HPDE6-E6E7 (cell line): ENCODE measurements around the gene C9.
A peak's percentile ranks its signal among the peaks of the same experiment; 100 is the strongest.
"Not testable (repeated sequence)": the region's sequence is repeated elsewhere in the genome, so short reads cannot be mapped to it uniquely, and the experiment has no call there.

Experiments used
- DNase-seq: peaks from one replicate; pipeline ENCODE4 v3.0.0; 2011; ENCODE audit warnings: missing footprints; ENCODE audit errors: extremely low spot score

The C9 gene

DNA sequence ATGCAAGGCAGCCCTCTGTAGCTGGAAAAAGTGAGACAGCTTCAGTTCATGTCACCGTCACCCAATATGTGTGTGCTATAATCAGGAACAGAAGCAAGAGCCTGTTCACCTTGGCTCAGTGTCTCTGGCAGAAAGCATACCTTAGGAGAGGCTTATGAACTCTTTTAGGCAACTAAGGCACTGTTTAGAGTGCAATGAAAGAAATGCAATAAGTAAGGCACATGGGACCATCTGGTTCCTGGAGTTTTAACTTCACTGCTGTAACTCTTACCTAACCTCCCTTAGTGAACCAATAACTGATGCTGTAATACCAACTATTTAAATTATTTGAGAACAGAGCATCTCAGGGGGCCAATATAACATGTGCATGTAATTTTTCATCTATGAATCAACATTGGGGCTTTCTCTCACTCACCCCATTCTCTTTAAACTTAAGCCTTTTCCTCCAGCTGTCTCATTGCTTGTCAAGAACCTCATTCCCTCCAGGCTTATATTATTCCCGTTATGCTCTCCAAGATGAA lies 32.4 kb downstream of the C9 start:
- no peak for DNase-seq

DNA sequence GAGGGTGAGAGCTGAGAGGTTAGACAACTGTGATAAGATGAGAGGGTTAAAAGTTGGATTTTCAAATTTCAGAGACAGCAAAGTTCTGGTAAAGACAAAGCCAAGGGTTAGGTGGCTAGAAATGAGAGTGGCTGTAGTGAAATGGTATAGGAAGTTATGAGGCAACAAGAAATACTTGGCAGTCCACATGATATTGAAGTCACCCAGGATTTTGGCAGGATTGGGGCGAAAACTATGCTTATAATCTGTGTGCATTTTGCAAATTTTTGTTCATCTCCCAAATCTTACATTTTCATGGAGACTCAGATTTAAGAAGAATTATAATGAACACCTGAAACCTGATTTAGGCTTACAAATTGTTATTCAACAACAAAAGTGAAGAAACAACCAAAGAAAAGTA lies 35.6 kb downstream of the C9 start:
- DNase-seq: no peak

DNA sequence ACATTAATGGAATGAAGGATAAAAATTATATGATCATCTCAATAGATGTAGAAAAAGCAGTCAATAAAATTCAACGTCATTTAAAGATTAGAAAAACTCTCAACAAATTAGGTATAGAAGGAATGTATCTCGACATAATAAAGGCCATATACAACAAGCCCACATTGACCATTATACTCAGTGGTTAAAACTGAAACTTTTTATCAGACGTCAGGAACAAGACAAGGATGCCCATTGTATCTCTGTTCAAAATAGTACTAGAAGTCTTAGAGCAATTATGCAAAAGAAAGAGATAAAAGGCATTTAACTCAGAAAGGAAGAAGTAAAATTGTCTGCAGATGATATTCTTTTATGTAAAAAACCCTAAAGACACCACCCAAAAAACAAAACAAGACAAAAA lies 40.8 kb downstream of the C9 start:
- DNase-seq: no peak

DNA sequence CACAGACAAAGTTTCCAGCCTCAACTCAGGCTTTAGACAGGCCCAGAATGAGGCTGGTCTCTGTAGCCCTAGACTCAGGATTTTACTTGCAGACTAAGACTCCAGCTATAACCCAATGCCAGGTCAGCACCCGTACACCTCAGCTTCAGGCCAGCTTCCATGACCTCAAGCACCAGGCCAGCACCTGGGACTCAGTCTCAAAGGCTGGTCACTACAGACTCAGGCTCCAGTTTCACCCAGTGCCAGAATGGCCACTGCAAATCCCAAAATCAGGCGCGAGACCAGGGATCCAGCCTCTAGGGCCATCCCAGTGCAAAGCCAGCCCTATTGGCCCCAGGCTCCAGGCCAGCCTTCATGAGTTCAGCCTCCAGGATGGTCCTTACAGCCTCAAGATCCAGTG lies 44.9 kb downstream of the C9 start:
- no peak for DNase-seq

DNA sequence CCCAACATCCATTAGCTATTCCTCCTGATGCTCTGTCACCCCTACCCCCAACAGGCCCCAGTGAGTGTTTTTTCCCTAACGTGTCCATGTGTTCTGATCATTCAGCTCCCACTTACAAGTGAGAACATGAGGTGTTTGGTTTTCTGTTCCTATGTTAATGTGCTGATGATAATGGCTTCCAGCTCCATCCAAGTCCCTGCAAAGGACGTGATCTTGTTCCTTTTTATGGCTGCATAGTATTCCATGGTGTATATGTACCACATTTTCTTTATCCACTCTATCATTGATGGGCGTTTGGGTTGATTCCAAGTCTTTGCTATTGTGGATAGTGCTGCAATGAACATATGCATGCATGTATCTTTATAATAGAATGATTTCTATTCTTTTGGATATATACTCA lies 47.8 kb downstream of the C9 start:
- DNase-seq: not testable (repeated sequence)

DNA sequence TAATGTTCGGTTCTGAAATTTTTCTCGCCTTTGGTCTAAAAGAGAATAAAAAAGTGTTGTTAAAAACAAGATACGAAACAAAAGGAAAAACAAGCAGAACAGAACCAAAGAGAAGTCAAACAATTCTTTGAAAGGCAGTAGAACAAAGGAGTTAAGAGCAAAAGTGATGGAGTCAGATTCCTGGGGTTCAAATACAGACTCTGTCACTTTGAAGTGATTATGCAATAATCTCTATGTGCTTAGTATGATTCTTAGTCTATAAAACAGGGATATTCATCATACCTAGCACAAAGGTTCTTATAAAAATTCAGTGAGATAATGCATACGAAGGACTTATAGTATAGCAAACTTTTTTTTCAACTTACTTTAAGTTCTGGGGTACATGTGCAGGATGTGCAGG lies 48.3 kb downstream of the C9 start:
- no peak for DNase-seq

DNA sequence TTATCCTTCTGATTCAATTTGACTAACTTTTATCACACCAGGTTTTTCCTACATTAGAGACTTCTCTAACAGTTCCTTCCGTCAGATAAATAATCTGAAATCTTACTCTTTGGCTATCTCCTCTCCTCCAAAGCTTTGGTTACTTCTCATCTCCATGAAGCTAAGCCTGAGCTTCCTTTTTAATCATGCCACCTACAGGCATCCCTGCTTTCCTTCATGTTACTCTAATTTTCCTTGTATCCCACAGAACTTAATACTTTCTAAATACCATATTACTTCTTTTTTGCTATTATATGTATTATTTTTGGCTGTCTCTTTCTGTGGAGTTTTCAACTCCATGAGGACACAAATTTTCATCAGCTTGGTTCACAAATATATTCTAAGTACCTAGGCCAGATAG lies 49.7 kb downstream of the C9 start:
- DNase-seq: no peak

DNA sequence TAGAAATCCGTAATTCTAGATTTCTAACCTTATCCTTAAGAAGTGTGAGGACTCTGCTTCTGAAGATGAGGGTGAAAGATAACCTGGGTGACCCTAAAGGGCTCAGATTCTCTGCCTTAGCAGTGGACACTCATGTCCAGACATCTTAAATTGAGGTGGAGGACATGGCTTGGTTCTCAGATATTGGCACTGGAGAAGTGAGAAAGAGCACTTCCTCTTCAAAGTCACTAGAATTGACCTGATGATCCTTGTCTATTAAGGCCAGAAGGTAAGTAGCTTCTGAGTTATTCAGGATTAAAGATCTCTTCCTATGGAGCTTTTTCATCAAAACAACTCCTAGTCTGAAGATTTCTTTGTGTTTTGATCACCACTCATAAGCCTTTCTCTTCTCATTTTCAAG lies 54.8 kb downstream of the C9 start:
- no peak for DNase-seq

DNA sequence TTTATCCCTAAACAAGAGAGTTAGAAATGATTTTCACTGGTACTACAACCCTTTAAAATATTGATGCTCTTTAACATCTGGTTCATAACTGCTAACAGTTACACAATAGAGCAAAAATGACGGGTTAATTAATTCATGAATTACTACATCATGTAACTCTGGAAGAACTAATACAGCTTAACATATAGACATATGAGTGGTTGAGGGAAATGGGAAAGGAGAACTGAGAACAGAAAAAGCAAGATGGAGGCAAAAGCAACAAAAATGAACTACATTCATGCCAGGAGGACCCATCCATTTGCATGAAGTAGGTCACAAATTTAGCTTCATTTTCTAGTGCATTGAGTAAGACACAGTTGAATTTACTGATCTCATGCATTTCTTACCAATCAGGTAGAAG lies 61.8 kb downstream of the C9 start:
- no peak for DNase-seq

DNA sequence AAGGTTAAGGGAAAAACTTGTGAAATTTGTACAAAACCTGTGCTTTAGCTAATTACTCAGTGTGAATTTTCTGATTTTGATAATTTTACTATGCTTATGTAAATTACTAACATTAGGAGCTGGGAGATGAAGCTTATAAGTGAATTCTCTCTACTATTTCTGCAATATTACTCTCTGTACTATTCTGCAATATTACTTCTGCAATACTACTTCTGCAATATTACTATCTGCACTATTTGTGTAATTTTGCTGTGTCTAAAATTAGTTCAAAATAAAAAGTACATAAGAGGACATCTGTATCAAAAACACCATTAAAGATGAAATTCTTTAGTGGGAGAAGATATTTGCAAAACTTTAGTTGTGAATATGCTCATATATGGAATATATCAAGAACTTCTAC lies 62.9 kb downstream of the C9 start:
- DNase-seq: no peak

DNA sequence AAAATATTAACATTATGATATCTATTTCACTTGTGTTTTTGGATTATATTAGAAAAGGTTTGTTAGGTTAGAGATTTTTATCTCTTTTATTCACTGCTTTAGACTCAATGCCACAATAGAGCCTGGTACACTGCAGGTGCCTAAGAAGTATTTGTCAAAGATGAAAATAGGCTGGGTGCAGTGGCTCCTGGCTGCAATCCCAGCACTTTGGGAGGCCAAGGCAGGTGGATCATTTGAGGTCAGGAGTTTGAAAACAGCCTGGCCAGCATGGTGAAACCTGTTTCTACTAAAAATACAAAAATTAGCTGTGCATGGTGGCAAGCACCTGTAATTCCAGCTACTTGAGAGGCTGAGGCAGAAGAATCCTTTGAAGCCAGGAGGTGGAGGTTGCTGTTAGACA lies 64.3 kb downstream of the C9 start:
- no peak for DNase-seq

DNA sequence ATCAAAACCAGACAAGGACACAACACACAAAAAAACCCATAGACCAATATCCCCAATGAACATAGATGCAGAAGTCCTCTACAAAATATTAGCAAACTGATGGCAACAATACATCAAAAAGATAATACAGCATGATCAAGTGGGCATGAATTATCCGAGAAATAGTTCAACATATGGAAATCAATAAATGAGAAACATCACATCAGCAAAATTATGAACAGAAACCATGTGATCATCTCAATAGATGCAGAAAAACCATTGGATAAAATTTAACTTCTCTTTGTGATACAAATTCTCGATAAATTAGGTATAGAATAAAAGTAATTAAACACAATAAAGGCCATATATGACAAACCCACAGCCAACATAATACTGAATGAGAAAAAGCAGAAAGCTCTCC lies 69.6 kb downstream of the C9 start:
- no peak for DNase-seq

DNA sequence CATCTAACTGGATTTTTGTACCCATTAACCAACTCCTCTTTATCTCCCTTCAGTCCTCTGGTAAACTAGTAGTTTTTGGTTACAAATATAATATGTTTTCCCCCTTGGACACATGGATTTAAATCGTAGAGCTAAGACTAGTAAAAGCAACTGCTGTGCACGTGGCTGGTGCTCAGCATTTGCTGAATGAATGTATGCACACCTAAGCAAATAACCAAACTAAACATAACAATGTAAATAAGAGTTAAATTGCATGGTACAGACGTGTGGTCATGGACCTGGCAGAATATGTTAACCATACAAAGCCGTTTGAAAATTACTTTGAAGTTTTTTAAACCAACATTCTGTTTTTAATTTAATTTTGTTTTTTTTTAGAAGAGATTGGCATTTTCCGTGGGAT lies 79.7 kb downstream of the C9 start:
- DNase-seq: no peak

DNA sequence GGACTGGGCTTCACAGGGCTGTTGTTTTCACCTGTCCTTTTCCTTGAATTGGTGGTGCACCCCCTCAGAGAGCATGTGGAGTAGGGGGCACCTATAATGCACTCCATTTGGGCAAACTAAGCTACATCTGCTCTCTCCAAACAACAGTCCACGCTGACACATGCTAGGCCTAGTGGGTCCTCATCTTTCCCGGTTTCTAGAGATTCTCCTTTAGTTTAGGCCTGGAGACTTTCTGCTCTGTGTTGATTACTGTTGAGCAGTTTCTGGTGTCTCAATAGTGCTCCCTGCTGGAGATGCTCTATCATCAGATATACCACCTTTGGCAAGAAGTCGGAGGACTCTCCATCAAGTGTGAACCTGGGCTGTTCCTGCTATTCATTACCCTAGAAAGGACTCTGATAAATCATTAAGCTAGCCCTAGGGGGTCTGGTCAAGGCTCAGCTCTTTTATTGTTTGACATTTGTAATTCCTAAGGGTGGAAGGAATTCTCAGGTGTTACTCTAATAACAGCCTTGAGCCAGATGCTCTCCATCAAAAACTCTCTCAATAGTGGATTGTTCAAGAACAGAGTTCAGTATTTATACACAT lies 81.0 kb downstream of the C9 start:
- peak; percentile 63 for DNase-seq

DNA sequence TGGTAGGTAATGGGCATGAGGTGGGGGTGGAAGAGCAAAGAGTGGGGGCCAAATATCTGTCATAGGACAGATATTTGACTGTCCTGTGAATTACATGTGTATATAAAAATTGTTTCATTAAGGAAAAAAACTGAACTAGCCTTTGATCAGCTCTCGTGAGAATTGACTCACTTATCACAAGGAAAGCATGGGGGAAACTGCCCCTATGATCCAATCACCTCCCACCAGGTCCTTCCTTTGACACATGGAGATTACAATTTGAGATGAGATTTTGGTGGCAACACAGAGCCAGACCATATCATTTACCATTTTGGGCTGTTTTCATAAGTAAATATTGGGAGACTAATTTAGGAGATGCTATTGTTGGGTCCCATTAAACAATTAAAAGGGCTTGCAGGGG lies 81.7 kb downstream of the C9 start:
- no peak for DNase-seq

DNA sequence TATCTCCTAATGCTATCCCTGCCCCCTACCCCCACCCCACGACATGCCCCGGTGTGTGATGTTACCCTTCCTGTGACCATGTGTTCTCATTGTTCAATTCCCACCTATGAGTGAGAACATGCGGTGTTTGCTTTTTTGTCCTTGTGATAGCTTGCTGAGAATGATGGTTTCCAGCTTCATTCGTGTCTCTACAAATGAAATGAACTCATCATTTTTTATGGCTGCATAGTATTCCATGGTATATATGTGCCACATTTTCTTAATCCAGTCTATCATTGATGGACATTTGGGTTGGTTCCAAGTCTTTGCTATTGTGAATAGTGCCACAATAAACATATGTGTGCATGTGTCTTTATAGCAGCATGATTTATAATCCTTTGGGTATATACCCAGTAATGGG lies 88.4 kb downstream of the C9 start:
- DNase-seq: not testable (repeated sequence)

DNA sequence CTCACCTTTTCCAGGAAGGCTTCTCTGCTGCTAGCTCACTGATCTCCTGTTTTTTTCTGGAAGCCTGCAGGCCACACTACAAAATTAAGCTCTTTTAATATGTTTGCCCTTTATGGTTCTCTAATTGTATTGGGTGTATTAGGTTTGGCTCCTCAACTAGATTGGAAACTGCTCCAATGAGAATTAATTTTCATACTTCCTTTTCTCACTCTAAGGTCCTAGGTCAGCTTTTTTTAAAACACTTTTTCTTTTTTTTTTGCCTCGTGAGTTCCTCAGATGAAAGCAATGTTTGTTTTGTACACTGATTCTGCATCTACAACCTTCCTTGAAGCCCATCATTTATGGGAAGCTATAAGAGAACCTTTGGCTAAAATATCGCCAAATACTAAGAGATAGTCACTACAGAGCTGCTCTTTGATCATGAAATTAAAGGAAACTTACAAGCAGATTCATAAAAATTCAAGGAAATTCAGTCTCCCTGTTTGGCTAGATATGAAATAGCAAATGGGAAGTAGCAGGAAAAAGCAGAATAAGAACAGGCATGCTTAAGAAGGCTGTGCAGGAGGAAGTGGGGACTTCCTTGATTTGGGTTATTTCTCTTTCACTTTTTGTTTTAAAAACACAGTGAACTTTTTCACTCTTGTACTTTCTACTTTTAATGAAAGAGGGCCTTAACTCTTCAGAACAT lies 89.8 kb downstream of the C9 start:
- no peak for DNase-seq

DNA sequence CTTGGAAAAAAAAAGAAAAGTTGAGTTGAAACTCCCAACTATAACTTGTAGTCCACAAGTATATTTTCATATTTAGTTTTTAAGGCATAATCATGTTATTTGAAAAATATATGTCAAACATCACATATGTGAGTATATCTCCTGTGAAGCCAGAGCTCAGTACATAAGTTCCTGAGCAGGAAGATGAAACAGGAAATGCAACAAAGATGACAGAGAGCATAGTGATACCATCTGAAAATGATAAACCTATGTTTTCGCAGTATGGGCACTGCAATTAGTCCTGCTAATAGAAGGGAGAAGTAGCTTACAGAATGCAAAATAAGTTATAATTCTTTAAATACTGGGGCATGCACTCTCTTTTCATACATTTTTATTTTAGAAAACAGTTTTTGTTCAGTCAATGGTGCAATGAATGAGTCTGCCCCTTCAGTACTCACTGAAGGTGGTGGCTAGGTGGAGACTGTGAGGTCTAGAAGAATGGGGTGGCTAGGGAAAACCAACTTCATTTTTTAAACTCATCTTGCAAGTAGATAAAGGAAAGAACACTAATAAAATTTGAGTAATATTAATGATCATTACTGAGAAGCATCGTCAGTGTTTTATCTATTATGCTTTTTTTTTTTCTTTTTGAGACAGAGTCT lies 90.9 kb downstream of the C9 start:
- no peak for DNase-seq

DNA sequence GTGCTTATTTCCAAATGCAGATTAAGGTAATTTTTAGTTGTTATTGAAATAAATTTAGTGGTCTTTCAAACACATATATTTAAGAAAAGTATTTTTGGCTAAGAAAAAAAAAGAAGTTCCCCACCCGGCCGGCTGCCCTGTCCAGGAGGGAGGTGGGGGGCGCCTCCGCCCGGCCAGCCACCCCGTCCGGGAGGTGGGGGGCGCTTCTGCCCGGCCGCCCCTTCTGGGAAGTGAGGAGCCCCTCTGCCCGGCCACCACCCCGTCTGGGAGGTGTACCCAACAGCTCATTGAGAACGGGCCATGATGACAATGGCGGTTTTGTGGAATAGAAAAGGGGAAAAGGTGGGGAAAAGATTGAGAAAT lies 91.4 kb downstream of the C9 start:
- not testable (repeated sequence) for DNase-seq

DNA sequence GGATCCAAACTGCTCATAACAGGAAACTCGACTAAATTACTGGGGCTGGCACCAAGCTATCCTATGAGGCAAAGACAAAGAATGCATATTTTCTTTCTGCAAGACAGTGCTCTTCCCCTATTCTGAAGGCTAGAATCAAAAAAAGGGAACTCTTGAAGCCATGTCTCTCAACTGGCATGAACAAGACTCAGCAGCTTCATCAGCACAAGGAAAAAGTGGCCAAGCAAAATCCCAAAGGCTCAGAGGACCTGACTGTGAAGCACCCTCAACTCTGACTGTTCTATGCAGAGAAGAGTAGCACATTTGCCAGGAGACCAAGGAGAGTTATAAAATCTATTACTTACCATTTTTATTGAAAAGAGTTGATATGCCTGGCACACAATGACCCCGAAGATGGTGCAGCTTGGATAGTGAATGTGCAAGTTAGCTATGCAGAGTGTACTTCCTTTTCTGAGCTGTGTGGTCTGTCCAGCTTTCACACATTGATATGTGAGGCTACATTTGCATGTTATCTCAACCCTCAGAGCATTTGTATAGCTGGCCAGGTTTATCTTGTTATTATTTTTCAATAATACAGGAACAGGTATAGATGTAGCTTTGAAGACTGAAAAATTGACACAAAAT lies 94.0 kb downstream of the C9 start:
- no peak for DNase-seq

DNA sequence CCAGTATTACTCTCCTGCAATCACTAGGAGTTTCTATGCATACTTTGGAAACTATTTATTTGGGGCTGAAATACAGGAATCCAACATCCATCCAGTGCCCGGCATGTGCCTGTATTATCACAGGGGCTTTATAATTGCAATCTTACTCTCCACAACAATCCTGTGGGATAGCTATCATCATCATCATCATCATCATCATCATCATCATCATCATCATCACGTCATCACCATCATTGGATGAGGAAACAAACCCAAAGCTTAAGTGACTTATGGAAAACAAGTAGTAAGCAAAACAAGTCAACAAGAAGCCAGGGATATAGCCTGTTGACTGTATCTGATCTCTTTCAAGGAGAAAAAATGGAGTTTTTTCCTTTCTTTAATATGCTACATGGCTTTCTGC lies 97.1 kb downstream of the C9 start:
- no peak for DNase-seq

DNA sequence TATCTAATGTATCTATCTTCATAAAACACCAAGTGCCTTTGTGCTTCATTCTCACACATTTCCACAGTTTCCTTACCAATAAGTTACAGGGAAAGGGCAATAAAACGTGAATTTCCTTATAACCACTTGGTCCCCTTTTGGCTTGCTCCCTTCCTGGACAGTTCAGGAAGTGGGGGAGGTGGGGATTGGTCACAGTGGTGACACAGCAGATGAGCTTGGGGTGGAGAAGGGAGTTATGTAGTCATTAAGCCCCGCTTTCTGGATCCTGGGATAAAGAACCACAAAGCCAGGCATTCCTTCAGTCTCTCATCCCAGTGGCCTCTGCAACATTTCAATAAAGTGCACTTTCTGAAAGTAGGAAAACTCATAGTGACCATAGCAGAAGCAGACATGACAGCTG lies 97.9 kb downstream of the C9 start:
- DNase-seq: no peak

DNA sequence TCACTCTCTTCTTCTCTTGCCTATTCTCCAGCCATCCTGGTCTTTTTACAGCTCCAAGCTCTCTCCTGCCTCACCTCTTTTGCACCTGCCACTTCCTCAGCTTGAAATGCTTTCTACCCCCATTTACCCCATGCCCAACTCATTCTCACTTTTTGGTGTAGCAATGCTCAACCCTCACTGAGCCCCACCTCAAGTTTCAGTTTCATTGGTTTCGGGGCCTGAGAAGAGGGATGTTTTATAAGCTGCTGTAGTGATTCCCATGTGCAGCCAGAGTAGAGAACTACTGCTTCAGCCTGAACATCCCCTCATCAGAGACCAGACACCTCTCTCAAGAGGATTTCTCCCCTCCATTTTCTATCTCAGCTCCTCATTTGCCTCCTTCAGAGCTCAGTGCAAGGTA lies 99.8 kb downstream of the C9 start:
- DNase-seq: no peak
